Activated effector memory CD4-positive, alpha-beta T cell treated with Interleukin-2 at 50 U/mL for 16 hours (primary cell): ENCODE measurements around the gene HECA.
"Not testable (repeated sequence)": the region's sequence is repeated elsewhere in the genome, so short reads cannot be mapped to it uniquely, and the experiment has no call there.

Experiments used
- DNase-seq: peaks from one replicate; pipeline ENCODE4 v3.0.0-alpha.2; 2020

Gene HECA

GRCh38 chr6:139165324-139165723 is 30.4 kb downstream of the HECA start:
- DNase-seq, result no peak

DNA sequence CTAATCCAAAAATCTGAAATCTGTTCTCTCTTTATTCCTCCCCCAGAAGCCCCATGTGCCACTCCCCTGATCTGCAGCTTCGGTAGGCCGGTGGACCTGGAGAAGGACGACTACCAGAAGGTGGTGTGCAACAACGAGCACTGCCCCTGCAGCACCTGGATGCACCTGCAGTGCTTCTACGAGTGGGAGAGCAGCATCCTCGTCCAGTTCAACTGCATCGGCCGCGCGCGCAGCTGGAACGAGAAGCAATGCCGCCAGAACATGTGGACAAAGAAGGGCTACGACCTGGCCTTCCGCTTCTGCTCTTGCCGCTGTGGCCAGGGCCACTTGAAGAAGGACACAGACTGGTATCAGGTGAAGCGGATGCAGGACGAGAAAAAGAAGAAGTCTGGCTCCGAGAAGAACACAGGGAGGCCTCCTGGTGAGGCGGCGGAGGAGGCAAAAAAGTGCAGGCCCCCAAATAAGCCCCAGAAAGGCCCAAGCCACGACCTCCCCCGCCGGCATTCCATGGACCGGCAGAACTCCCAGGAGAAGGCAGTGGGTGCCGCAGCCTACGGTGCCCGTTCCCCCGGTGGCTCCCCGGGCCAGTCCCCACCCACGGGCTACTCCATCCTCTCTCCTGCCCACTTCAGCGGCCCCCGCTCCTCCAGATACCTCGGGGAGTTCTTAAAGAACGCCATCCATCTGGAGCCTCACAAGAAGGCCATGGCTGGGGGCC is 31.5 kb downstream of the HECA start:
- DNase-seq, result no peak

DNA sequence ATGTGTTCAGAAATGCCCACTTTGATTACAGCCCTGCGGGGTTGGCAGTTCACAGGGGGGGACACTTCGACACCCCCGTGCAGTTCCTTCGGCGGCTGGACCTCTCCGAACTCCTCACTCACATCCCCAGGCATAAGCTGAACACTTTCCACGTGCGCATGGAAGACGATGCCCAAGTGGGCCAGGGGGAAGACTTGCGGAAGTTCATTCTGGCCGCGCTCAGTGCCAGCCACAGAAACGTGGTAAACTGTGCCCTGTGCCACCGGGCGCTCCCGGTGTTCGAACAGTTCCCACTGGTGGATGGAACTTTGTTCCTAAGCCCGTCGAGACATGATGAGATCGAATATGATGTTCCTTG is 32.1 kb downstream of the HECA start:
- DNase-seq, result no peak

- no peak for DNase-seq
Measured at GRCh38 chr6:139172151-139172550, 37.3 kb downstream of the HECA start.

DNA sequence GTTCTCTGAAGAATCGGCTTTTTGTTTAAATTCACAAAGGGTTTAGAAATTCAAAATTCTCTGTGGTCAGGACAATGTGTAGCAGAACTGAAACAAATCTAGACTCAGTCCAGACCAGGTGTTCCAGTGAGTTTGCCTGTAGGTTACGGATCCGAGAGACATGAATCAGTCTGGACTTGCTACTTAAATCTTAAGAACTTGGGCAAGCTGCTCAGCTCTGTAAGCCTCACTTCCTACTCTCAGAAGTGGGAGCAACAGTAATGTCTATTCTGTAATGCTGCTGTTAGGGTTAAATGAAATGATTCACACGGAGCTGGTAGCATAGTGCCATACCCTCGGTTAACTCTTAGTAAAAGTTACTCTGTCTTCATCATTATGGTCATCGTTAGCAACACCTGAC is 37.7 kb downstream of the HECA start:
- no peak for DNase-seq

- no peak for DNase-seq
Measured at GRCh38 chr6:139173172-139173571, 38.3 kb downstream of the HECA start.

DNA sequence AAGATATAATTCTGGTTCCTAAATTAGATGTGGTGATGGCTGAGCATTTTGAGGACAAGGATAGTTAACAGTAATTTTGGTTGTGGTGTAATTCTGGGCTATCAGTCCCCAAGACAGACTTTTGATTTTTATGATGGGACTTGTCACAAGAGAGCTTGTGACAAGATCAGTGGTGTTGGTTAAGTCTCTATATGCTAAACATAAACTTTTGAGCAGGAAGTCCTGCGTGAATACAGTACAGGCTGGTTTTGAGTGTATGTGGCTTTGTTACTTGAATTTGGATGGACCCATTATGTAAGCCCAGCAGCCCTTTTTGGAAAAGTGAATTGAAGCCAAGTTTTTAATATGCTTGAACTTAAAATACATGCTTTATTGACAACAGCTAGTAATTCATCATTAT is 38.9 kb downstream of the HECA start:
- DNase-seq, result no peak

- no peak for DNase-seq
Measured at GRCh38 chr6:139174961-139175360, 40.1 kb downstream of the HECA start.

DNA sequence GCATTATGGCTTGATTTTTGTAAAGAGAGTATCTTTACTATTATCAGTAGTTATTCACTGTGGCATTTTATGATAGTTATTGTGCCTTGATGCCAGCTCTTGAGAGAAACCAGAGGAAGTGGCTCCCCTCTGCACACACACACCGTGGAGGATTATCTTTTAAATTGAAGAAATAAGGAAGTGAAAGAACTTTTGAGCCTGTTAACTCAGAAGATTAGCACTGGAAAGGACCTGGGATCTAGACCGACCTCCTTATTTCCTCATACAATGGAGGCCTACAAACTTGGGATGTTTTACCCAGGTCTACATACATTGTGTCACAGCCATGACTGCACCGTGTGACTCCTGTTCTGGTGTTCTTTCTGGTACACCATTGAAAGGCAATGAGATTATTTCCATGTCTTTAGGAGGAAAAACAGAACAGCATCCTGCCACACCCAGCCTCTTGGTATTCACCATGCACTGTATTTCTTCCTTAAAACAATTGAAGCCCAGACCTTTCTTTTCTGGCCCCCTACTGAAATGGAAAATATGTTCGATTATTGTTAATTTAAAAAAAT is 40.6 kb downstream of the HECA start:
- no peak for DNase-seq

GRCh38 chr6:139181236-139181635 is 46.4 kb downstream of the HECA start:
- no peak for DNase-seq

DNA sequence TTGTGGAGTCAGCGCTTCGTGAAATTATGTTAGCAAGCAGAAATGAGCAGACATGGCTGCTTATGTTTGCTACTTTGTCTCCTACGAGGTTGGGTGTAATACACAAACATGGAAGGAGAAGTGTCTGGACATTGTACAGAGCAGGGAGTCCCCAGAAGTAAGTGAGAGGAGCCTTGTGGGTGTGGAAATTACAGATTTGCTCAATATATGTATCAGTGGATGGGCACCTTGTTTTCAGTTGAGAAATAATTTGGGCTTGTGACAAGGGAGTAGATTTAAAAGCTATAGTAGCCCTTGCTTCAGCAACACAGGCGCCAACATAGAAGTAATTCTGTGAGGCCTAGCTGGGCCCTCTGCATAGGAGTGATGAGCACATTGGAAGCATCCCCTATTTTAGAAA is 49.2 kb downstream of the HECA start:
- DNase-seq, result no peak

- DNase-seq, result no peak
Measured at GRCh38 chr6:139184459-139184858, 49.6 kb downstream of the HECA start.

DNA sequence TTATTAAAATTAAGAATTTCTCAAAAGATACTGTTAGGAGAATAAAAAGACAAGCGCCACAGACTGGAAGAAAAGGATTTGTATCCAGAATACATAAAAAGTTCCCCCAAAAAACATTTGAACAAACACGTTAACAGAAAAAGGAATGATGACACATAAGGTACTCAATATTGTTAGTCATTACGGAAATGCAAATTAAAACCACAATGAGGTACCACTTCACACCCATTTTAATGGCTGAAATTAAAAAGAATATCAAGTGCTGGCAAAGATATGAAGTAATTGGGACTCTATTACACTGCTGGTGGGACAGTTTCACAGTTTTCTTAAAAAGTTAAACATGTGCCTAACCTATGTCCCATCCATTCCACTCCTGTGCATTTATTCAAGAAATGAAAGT is 51.4 kb downstream of the HECA start:
- DNase-seq, result no peak

DNA sequence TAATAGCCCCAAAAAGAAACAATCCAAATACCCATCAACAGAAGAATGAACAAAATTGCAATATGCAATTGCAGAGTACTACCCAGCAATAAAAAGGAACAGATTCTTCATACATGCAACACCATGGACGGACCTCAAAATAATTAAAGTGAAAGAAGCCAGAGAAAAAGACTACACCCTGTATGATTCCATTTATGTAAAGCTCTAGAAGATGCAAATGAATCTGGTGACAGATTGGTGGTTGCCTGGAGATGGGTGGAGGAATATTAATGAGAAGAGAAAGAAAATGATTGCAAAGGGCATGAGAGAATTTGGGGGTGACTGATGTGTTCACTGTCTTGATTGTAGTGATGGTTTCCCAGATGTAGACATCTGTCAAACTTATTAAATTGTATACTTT is 51.8 kb downstream of the HECA start:
- no peak for DNase-seq

DNA sequence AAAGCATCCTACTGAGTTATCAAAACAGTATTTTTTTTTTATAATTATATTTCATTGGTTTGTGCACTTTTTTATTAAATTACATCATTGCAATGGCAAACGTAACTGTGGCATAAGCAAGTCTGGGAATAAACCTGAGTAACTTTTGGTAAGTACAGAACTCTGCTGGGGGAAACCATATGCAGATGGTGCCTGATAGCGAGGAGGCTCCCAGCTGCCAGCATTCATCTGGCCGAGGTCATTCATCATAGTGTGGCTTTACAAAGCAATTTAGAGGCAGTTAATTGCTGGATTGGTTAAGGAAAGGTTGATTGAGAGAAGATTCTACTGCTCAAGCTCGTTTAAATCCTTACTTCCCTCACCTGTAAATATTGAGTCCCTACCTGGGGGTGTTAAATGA is 52.6 kb downstream of the HECA start:
- DNase-seq, result no peak

GRCh38 chr6:139189665-139190064 is 54.8 kb downstream of the HECA start:
- no peak for DNase-seq

- no peak for DNase-seq
Measured at GRCh38 chr6:139194740-139195139, 59.9 kb downstream of the HECA start.

DNA sequence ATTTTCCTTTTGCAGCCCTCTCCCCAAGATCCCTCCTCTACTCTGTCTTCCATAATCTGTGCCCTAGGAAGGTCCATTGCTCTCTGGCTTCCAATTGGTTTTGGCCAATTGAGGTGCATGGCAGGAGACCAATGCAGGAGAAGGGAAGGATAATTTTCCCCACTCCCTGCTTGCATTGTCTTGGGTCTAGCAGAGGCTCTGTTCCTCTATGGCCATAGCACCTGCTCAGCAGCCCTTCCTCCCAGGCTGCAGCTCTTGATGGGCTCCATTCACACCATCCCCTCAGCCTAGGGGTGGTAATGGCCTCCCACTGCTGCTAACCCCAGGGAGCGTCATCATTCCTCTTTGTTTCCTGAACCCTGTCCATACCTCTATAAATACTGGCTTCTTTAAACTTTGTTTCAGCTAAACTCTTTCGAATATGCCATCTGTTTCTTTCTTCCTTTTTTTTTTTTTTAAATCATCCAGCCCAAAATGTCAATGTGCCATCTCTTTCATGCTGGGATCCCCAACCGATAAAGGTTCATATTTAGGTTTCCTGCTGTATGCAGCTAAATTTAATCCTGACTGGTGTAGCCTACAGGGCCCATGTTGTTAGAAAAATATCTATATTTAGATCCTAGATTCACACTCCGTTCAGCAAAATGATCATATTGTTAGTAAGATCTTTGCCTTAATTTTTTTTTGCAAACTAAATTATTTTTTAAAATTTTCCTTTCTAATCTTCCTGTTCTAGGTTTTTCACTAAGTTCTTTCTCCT is 63.8 kb downstream of the HECA start:
- no peak for DNase-seq

DNA sequence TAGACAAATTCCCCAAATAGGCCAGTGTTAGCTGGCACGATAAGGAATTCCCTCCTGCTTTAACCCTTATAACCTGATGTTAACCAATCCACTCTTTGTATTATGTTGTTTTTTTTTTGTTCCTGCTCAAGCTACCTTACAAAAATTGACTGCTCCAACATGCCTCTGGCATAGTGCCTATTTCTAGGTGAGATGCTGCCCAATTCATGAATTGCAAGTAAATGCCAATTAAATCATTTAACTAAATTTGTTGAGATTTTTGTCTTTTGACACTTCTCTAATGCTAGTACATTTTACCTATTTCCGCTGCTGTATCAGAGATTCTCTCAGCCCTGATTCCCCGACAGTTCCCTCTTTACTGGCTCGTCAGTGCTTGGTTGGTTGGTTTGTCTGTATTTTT is 66.5 kb downstream of the HECA start:
- no peak for DNase-seq

DNA sequence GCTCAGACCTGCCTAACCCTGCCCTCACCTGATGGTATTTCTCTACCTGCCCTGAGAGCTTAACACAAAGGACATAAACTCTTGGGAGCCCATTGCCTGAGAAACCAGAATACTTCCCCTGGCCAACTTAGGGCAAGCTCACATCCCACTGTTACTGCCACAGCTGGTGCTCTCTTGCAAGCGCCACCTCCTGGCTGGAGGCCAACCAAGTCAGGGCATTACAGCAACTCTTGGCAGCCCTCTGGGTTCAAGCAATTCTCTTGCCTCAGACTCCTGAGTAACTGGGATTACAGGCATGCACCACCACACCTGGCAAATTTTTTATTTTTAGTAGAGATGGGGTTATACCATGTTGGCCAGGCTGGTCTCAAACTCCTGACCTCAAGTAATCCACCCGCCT is 70.1 kb downstream of the HECA start:
- no peak for DNase-seq

- no peak for DNase-seq
Measured at GRCh38 chr6:139205843-139206242, 71.0 kb downstream of the HECA start.

- DNase-seq, result peak; percentile 35
Measured at GRCh38 chr6:139210766-139211165, 75.9 kb downstream of the HECA start.

DNA sequence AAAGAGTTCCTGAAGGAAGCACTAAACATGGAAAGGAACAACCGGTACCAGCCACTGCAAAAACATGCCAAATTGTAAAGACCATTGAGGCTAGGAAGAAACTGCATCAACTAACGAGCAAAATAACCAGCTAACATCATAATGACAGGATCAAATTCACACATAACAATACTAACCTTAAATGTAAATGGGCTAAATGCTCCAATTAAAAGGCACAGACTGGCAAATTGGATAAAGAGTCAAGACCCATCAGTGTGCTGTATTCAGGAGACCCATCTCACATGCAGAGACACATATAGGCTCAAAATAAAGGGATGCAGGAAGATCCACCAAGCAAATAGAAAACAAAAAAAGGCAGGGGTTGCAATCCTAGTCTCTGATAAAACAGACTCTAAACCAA is 77.6 kb downstream of the HECA start:
- not testable (repeated sequence) for DNase-seq

DNA sequence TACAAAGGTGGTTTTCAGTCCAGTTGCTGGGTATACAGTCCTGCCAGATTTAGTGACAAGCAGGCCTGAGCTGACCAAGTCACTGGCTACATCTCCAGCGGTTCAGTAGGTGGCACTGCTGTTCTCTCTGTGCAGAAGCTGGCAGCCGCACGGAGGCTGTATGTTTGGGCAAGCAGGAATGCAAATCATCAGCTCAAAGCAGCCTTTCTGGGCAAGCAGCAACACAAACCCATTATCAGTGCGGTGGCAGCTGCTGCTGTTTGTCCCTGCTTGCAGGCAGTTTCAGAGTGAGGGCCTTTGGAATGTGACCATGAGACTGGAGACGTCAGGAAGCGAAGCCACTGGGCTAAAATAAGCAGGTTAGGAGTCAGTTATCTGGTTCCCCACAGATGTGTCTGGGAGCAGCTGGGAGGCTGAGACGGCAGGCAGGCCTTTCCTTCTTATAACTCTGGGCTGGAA is 84.4 kb downstream of the HECA start:
- DNase-seq, result peak; percentile 63
